NCI-H2081 treated with DMSO at 0.1 percent for 48 hours (cell line): ENCODE results near the gene IRF5.
"Not testable (repeated sequence)": the region's sequence is repeated elsewhere in the genome, so short reads cannot be mapped to it uniquely, and the experiment has no call there.

Experiments
- DNase-seq: peaks from one replicate; lab custom pipeline; 2025; lab: John Stamatoyannopoulos, UW

IRF5 gene

GRCh38 chr7:128906001-128906765, 31.5 kb upstream of the IRF5 start:
- DNase-seq: no peak

GRCh38 chr7:128906766-128907559, 30.8 kb upstream of the IRF5 start:
- no peak for DNase-seq

GRCh38 chr7:128908750-128909624, 28.7 kb upstream of the IRF5 start:
- DNase-seq: no peak

- no peak for DNase-seq
Observed at GRCh38 chr7:128909625-128910568, 27.8 kb upstream of the IRF5 start.

- no peak for DNase-seq
Observed at GRCh38 chr7:128910569-128910945, 27.2 kb upstream of the IRF5 start, which contains the start of gene KCP. Gene KCP (minus strand): TSS chr7:128910709. CDS start chr7:128910676, 33 bp downstream.

GRCh38 chr7:128911423-128912031, 26.2 kb upstream of the IRF5 start:
- no peak for DNase-seq

GRCh38 chr7:128912281-128912680, 25.4 kb upstream of the IRF5 start:
- DNase-seq: no peak

GRCh38 chr7:128912709-128913495, 24.8 kb upstream of the IRF5 start:
- DNase-seq: not testable (repeated sequence)

- DNase-seq: no peak
Observed at GRCh38 chr7:128913870-128914565, 23.7 kb upstream of the IRF5 start.

- DNase-seq: no peak
Observed at GRCh38 chr7:128914566-128915151, 23.1 kb upstream of the IRF5 start.

GRCh38 chr7:128915271-128915819, 22.4 kb upstream of the IRF5 start:
- no peak for DNase-seq

GRCh38 chr7:128915841-128916642, 21.7 kb upstream of the IRF5 start:
- no peak for DNase-seq

- DNase-seq: no peak
Observed at GRCh38 chr7:128916643-128916915, 21.1 kb upstream of the IRF5 start.

GRCh38 chr7:128917122-128917521, 20.6 kb upstream of the IRF5 start:
- no peak for DNase-seq

- DNase-seq: no peak
Observed at GRCh38 chr7:128918016-128918665, 19.6 kb upstream of the IRF5 start.

GRCh38 chr7:128919241-128919640, 18.5 kb upstream of the IRF5 start:
- no peak for DNase-seq
